Pancreas (tissue), 10 donors: ENCODE results near the gene RIC8B. TPM values are rescaled to one million over a fixed set of nuclear protein-coding genes. Genes with fewer than 3 reads are reported as not detected.

Experiments
- ATAC-seq, 4 donors: fragments of 200-7000 bp; cut with Tn5 transposase; one replicate each; pipeline versions ENCODE4 v1.8.0 to v1.9.1; 2020; ENCODE audit warnings: mild to moderate bottlenecking in 4 of 4, moderate library complexity in 4 of 4
- DNase-seq, 6 donors: peaks; one replicate each; pipeline ENCODE4 v3.0.0-alpha.2; 2020
- FAIRE-seq: peaks from 2 replicates; lab custom pipeline; 2012; peaks lifted over from hg19 to GRCh38; lab: Jason Lieb, UNC
- H3K27ac ChIP-seq, 4 donors: fragments of 200-600 bp; sonication (generic); 1 replicate in 3 of 4; 2 replicates in 1 of 4; pipeline versions ENCODE4 v1.5.0 to v1.8.0; 2020
- H3K27me3 ChIP-seq, 4 donors: fragments of 200-600 bp; one replicate each; pipeline ENCODE4 v1.8.0; 2021
- H3K36me3 ChIP-seq, 3 donors: fragments of 200-600 bp; sonication (generic) in 1 of 3; one replicate each; pipeline versions ENCODE4 v1.5.0 to v1.8.0; 2020 to 2021
- H3K4me1 ChIP-seq, 3 donors: fragments of 200-600 bp; one replicate each; pipeline ENCODE4 v1.8.0; 2021
- H3K4me3 ChIP-seq, 4 donors: fragments of 200-600 bp; sonication (generic) in 2 of 4; one replicate each; pipeline versions ENCODE4 v1.5.0 to v1.8.0; 2020 to 2021
- H3K9me3 ChIP-seq, 4 donors: fragments of 200-600 bp; one replicate each; pipeline ENCODE4 v1.8.0; 2021
- WGBS, 2 donors: extraction: QIAGEN DNeasy Blood & Tissue Kit; methylation state at CpG; one replicate each; pipeline ENCODE4 v1.1.7; 2013; 5-methylcytosine and 5-hydroxymethylcytosine counted together
- intact Hi-C, 3 donors: fragments of 100-400 bp; cut with DNase I; formaldehyde crosslinking; loops; one replicate each; pipeline versions ENCODE4 v1.11.1 to v1.14.2; 2022
- polyA plus RNA-seq, 2 donors: library from polyadenylated mRNA; stranded (reverse); fragments of 200-250 nt; gene quantifications; one replicate each; pipeline ENCODE4 v1.2.3, GENCODE V29; 2013
- total RNA-seq, 6 donors: library from RNA; stranded (reverse); fragmentation: NEBNext Ultra II Directional in 4 of 6; extraction: Animal tissue kit (Norgen Biotek cat#: 25700) in 4 of 6; gene quantifications; one replicate each; pipeline versions ENCODE4 v1.2.1 to v1.2.4, GENCODE V29; 2021 to 2023
- TF ChIP-seq, protein P1 (sequence below), 4 donors: fragments of 200-600 bp; sonication (generic) in 3 of 4; IDR thresholded peaks; one replicate each; pipeline versions ENCODE4 v1.5.0 to v1.8.0; 2021; ENCODE audit warnings: antibody characterized with exemption in 4 of 4
- donor health status: healthy with polysubstance abuse.
- donor health status: DM: no; HTN: no; CAD: no; lungs with moderate emphysema.
- donor health status: DM: no; HTN: no; CAD: no.
- donor health status: control.
- donor health status: control.
- donor health status: Bipolar disorder and iron deficiency.
- donor health status: DM: yes; HTN: yes; CAD: no.
- donor health status: DM: no; HTN: no; CAD: no.
- donor health status: DM: no; HTN: no; CAD: no.
- donor health status: DM: yes; HTN: yes; CAD: no.

The RIC8B gene
- total and polyA plus RNA-seq, 8 donors, result 5.3 to 17.5 (median 9.8) TPM

- Histone ChIP-seq H3K27ac (no peak overlapping the region), H3K9me3 (no peaks in the 10 kb centered on the region), H3K36me3 (no peaks in the 10 kb centered on the region), H3K27me3 (no peaks in the 10 kb centered on the region), H3K4me1 (peaks cover 0 to 3% (median 0%) of the 10 kb centered on the region in 3 donors), H3K4me3 (no peak overlapping the region)
- DNase-seq, result no peak
- ATAC-seq, result no peak
- TF ChIP-seq, protein P1, sequence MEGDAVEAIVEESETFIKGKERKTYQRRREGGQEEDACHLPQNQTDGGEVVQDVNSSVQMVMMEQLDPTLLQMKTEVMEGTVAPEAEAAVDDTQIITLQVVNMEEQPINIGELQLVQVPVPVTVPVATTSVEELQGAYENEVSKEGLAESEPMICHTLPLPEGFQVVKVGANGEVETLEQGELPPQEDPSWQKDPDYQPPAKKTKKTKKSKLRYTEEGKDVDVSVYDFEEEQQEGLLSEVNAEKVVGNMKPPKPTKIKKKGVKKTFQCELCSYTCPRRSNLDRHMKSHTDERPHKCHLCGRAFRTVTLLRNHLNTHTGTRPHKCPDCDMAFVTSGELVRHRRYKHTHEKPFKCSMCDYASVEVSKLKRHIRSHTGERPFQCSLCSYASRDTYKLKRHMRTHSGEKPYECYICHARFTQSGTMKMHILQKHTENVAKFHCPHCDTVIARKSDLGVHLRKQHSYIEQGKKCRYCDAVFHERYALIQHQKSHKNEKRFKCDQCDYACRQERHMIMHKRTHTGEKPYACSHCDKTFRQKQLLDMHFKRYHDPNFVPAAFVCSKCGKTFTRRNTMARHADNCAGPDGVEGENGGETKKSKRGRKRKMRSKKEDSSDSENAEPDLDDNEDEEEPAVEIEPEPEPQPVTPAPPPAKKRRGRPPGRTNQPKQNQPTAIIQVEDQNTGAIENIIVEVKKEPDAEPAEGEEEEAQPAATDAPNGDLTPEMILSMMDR (IDR thresholded peaks at IDR 0.05), result no peak
- intact Hi-C loops, result no loop called here
- no peak for FAIRE-seq
Measured at GRCh38 chr12:106764220-106764619, 10.3 kb upstream of the RIC8B start.

DNA sequence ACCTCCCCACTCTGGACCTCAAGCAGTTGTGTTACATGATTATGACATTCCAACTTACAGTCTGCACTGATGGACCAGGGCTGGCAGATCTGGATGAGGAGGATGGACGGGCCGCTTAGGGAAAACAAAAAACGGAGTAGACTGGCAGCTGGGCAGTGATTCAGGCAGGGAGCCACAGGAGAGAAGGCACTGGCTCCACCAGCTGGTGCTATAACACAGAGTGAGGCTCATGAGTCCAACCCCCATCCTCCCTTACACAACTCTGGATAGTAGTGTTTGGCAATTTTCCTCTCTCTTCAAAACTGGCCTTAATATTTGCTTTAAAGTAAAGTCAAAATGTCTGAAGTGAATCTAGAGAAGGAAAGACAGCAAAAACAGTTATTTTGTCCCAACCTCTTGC lies 9.7 kb upstream of the RIC8B start:
- Histone ChIP-seq H3K9me3 (no peaks in the 10 kb centered on the region), H3K27me3 (no peaks in the 10 kb centered on the region), H3K27ac (no peak overlapping the region), H3K4me3 (no peak overlapping the region), H3K36me3 (no peaks in the 10 kb centered on the region), H3K4me1 (peaks cover 0 to 3% (median 0%) of the 10 kb centered on the region in 3 donors)
- TF ChIP-seq, protein P1 (IDR thresholded peaks at IDR 0.05), result no peak
- FAIRE-seq, result no peak
- intact Hi-C loops, result no loop called here
- peak in 1 of 4 donors; percentile 27 for ATAC-seq
- 80 to 85% methylated on average over 3 of the region's 3 CpGs for WGBS, 2 donors
- DNase-seq, result no peak

DNA sequence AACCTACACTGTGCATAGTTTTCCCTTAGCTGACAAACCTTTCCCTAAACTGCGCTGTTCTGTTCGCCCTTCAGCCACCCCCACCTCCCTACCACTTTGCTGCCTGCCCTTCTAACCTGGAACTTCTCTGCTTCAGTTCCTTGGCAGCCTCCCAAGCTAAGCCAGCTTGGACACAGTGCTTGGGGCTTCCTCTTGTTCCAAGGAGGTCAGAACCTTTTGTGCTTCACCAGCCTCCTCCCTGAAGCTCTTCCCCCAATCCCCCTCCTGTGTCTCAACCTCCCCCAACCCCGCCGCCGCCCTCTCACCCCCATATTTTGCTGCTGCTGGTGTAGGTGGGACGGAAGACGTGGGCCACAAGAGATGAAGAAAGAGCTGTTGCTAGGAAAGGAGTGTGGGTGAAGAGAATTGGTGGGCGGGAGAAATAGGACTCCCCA lies 8.1 kb upstream of the RIC8B start:
- Histone ChIP-seq H3K27me3 (no peaks in the 10 kb centered on the region), H3K4me3 (no peak overlapping the region), H3K27ac (peak overlapping the region; percentile 53 to 74 (median 61)), H3K36me3 (no peaks in the 10 kb centered on the region), H3K9me3 (no peaks in the 10 kb centered on the region), H3K4me1 (peaks cover 0 to 4% (median 3%) of the 10 kb centered on the region in 3 donors)
- TF ChIP-seq, protein P1 (IDR thresholded peaks at IDR 0.05), result no peak
- 57 to 72% methylated on average over 8 of the region's 8 CpGs for WGBS, 2 donors
- FAIRE-seq (no peak), DNase-seq (peak in 2 of 6 donors; percentile 44 to 46), ATAC-seq (peak in 3 of 4 donors; percentile 17 to 30 (median 18))
- intact Hi-C loops, result no loop called here

DNA sequence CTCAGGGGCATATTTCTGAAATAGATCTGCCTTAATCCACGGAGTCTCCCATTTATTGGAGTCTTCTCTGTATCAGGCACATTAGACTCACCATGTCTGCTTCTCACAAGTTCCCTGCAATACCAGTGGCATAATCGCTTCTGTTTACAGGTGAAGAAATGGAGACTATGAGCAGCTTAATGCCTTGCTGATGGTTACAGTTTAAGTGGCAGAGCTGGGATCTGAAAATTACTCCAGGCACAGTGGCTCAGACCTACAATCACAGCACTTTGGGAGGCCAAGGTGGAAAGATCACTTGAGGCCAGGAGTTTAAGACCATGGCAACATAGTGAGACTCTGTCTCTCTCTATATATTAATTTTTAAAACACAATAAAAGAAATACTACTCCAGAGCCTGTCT lies 7.3 kb upstream of the RIC8B start:
- H3K36me3 ChIP-seq, result no peaks in the 10 kb centered on the region
- intact Hi-C loops, result no loop called here
- peaks cover 0 to 6% (median 3%) of the 10 kb centered on the region in 3 donors for H3K4me1 ChIP-seq
- H3K9me3 ChIP-seq, result no peaks in the 10 kb centered on the region
- peak overlapping the region; percentile 53 to 74 (median 61) for H3K27ac ChIP-seq
- FAIRE-seq, result no peak
- no peak for ATAC-seq
- DNase-seq, result no peak
- no peak overlapping the region for H3K4me3 ChIP-seq
- H3K27me3 ChIP-seq, result no peaks in the 10 kb centered on the region
- TF ChIP-seq, protein P1 (IDR thresholded peaks at IDR 0.05), result no peak
- 41 to 59% methylated on average over 2 of the region's 2 CpGs for WGBS, 2 donors

- intact Hi-C loops, result no loop called here
- DNase-seq (peak in 4 of 6 donors; percentile 49 to 69 (median 61)), ATAC-seq (peak; percentile 52 to 76 (median 72)), FAIRE-seq (no peak)
- WGBS, 2 donors, result 30 to 40% methylated on average over 9 of the region's 9 CpGs
- TF ChIP-seq, protein P1 (IDR thresholded peaks at IDR 0.05), result no peak
- no peaks in the 10 kb centered on the region for H3K36me3 ChIP-seq
- peak overlapping the region; percentile 14 to 74 (median 61) for H3K27ac ChIP-seq
- H3K27me3 ChIP-seq, result no peaks in the 10 kb centered on the region
- H3K9me3 ChIP-seq, result no peaks in the 10 kb centered on the region
- no peak overlapping the region for H3K4me3 ChIP-seq
- H3K4me1 ChIP-seq, result peaks cover 0 to 6% (median 4%) of the 10 kb centered on the region in 3 donors
Measured at GRCh38 chr12:106767954-106768822, 6.3 kb upstream of the RIC8B start.
